Endothelial cell of umbilical vein (primary cell): Measurements from ENCODE around the gene CPED1.

ENCODE experiments used
- GATA2 ChIP-seq: IDR thresholded peaks from 2 replicates; pipeline ENCODE4 v1.7.0; 2011; ENCODE audit warnings: low read depth, mild to moderate bottlenecking, moderate library complexity, mixed read lengths, low read length; ENCODE audit not compliant: insufficient read length, insufficient read depth
- POLR2A ChIP-seq: IDR thresholded peaks from 2 replicates; pipeline ENCODE4 v1.6.1; 2012; ENCODE audit warnings: low read depth, mild to moderate bottlenecking, control low read depth, low read length
- TF ChIP-seq, protein P1 (sequence below), 2 donors: IDR thresholded peaks; 1 replicate in 1 of 2; 2 replicates in 1 of 2; pipeline ENCODE4 v1.5.1; 2011; ENCODE audit warnings: low read length in 2 of 2, mild to moderate bottlenecking in 2 of 2, moderate library complexity in 2 of 2, control low read depth in 1 of 2, inconsistent platforms in 1 of 2, low read depth in 1 of 2; ENCODE audit not compliant: insufficient read depth in 1 of 2; ENCODE audit errors: extremely low read depth in 1 of 2

DNA sequence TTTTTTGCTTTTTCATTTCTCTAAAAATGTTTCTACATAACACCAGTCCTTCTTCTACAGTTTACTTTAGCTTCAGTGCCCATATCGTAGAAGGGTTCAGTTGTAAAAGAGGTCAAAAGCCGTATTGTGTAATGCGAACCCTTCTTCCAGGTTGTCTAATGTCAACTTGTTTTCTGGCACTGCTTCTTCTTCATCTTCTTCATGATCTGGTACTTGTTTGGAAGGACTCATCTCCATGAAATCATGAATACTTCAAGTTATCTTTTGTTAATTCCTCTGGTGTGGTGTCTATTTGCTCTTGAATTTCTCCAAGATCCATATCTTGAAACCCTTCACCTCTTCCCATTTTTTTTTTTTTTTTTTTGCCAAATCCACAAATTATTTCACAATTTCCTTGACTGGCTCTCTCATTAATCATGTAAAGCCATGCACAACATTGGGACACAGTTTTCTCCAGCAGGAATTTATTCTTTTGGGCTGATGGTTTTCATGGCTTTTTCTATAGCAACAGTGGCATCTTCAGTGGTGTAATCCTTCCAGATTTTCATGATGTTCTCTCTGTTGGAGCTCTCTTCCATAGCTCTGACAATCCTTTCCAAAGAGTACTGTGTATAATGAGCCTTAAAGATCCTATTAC lies 85.1 kb downstream of the CPED1 start:
- TF ChIP-seq, protein P1, sequence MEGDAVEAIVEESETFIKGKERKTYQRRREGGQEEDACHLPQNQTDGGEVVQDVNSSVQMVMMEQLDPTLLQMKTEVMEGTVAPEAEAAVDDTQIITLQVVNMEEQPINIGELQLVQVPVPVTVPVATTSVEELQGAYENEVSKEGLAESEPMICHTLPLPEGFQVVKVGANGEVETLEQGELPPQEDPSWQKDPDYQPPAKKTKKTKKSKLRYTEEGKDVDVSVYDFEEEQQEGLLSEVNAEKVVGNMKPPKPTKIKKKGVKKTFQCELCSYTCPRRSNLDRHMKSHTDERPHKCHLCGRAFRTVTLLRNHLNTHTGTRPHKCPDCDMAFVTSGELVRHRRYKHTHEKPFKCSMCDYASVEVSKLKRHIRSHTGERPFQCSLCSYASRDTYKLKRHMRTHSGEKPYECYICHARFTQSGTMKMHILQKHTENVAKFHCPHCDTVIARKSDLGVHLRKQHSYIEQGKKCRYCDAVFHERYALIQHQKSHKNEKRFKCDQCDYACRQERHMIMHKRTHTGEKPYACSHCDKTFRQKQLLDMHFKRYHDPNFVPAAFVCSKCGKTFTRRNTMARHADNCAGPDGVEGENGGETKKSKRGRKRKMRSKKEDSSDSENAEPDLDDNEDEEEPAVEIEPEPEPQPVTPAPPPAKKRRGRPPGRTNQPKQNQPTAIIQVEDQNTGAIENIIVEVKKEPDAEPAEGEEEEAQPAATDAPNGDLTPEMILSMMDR (IDR thresholded peaks at IDR 0.05; ENCODE audit: extremely low read depth in 1 of 2, insufficient read depth in 1 of 2, low read depth in 1 of 2, low read length in 2 of 2), result no peak
- no peak for TF ChIP-seq POLR2A
- TF ChIP-seq GATA2, result no peak
